Stimulated activated CD8-positive, alpha-beta memory T cell treated with anti-CD3 and anti-CD28 coated beads, Interleukin-2, amount 100 ng/mL, for 48 hours (primary cell): ENCODE results near the gene MAB21L4.

Experiments
- DNase-seq, 2 donors: peaks; one replicate each; pipeline ENCODE4 v3.0.0-alpha.2; 2020; ENCODE audit warnings: low read depth in 2 of 2

MAB21L4 gene

GRCh38 chr2:240894006-240894405, 1.9 kb downstream of the MAB21L4 start:
- no peak for DNase-seq

GRCh38 chr2:240893363-240893844, 2.6 kb downstream of the MAB21L4 start:
- peak in 1 of 2 donors; percentile 75 for DNase-seq

- DNase-seq: no peak
Measured at GRCh38 chr2:240892925-240893324, 3.0 kb downstream of the MAB21L4 start.

GRCh38 chr2:240892356-240892755, 3.6 kb downstream of the MAB21L4 start:
- DNase-seq: no peak

GRCh38 chr2:240891492-240892340, 4.2 kb downstream of the MAB21L4 start:
- DNase-seq: no peak

GRCh38 chr2:240890691-240891090, 5.3 kb downstream of the MAB21L4 start:
- DNase-seq: no peak

GRCh38 chr2:240889601-240890560, 6.1 kb downstream of the MAB21L4 start:
- DNase-seq: no peak

- no peak for DNase-seq
Measured at GRCh38 chr2:240888890-240889573, 6.9 kb downstream of the MAB21L4 start.

- DNase-seq: no peak
Measured at GRCh38 chr2:240888130-240888889, 7.6 kb downstream of the MAB21L4 start.

GRCh38 chr2:240887631-240888030, 8.3 kb downstream of the MAB21L4 start:
- DNase-seq: no peak

- no peak for DNase-seq
Measured at GRCh38 chr2:240886678-240887609, 9.0 kb downstream of the MAB21L4 start.

GRCh38 chr2:240886023-240886565, 9.9 kb downstream of the MAB21L4 start:
- no peak for DNase-seq

GRCh38 chr2:240885566-240885965, 10.4 kb downstream of the MAB21L4 start:
- DNase-seq: no peak

- DNase-seq: no peak
Measured at GRCh38 chr2:240884745-240885144, 11.2 kb downstream of the MAB21L4 start.

GRCh38 chr2:240884221-240884620, 11.7 kb downstream of the MAB21L4 start:
- DNase-seq: no peak

- DNase-seq: no peak
Measured at GRCh38 chr2:240881913-240882312, 14.0 kb downstream of the MAB21L4 start.

- no peak for DNase-seq
Measured at GRCh38 chr2:240879105-240879504, 16.9 kb downstream of the MAB21L4 start.

- DNase-seq: no peak
Measured at GRCh38 chr2:240878341-240878936, 17.5 kb downstream of the MAB21L4 start.
